ENCODE measurements around the gene MYBPH. TPM values are rescaled to one million over a fixed set of nuclear protein-coding genes. Genes with fewer than 3 reads are reported as not detected.

The MYBPH gene
- total and polyA plus RNA-seq, 2 experiments from 2014 or later = not detected

DNA sequence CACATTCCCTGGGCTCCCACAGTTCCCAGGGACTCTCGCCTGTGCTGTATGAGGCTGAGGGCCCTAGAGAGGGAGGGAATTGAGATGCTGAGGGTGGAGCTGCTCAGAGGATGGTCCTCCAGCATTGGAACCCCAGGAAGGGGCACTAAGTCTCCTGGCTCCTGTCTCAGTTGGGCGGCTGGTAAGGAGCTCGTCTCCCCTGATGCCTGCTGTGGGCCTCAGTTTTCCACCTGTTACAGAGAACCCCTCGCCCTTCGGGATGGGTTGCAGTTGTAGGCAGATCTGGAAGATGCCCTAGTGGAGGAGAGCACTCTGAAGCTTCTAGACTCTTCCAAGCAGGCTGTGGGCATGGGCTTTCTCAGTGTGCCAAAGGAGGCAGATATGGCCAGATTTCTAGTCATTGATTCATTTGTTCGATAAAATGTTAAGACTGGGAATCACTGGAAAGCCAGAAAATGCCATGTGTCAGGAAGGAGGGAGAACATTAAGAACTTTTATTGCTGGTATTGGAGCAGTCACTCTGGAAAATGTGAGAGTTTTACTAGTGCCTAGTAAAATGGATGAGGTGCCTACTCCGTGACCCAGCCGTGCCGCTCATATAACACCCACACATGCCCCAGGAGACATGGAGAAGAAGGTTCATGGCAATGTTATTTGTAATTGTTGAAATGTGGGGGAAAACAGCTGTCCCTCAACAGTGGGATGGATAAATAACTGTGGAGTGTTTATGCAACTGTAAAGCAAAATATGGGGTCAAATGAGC, 828 bp upstream of the MYBPH start:
- H3K9me2 ChIP-seq (ENCODE audit: insufficient read depth) = no peaks in the 10 kb centered on the region
- no peaks in the 10 kb centered on the region for H3F3A ChIP-seq (replicated peaks; ENCODE audit: low read depth)
- ATAC-seq (no peak), DNase-seq (ENCODE audit: low spot score) (no peak)
- no peaks in the 10 kb centered on the region; the same call in 1 of the 2 replicates for H3K4me1 ChIP-seq (ENCODE audit: insufficient read depth)
- H3K79me2 ChIP-seq (replicated peaks; ENCODE audit: insufficient read depth) = no peaks in the 10 kb centered on the region
- Mint-ChIP-seq H3K27me3 (ENCODE audit: insufficient read depth, low read depth, poor library complexity) (peaks cover 11% of the 10 kb centered on the region), H3K36me3 (ENCODE audit: low read depth) (no peaks in the 10 kb centered on the region), H3K4me3 (no peak overlapping the region), H3K9me3 (no peaks in the 10 kb centered on the region), H3K27ac (no peak overlapping the region), H3K4me1 (peaks cover 17% of the 10 kb centered on the region)
- H2AFZ ChIP-seq = no peak overlapping the region
- no peaks in the 10 kb centered on the region for H3K27me3 ChIP-seq (ENCODE audit: insufficient read depth)
- no peaks in the 10 kb centered on the region for H3K36me3 ChIP-seq (ENCODE audit: insufficient read depth)
- no peak for TF ChIP-seq ZNF331 (CRISPR knock-in tag; IDR thresholded peaks at IDR 0.05; ENCODE audit: low read depth)
- TF ChIP-seq, protein P1, sequence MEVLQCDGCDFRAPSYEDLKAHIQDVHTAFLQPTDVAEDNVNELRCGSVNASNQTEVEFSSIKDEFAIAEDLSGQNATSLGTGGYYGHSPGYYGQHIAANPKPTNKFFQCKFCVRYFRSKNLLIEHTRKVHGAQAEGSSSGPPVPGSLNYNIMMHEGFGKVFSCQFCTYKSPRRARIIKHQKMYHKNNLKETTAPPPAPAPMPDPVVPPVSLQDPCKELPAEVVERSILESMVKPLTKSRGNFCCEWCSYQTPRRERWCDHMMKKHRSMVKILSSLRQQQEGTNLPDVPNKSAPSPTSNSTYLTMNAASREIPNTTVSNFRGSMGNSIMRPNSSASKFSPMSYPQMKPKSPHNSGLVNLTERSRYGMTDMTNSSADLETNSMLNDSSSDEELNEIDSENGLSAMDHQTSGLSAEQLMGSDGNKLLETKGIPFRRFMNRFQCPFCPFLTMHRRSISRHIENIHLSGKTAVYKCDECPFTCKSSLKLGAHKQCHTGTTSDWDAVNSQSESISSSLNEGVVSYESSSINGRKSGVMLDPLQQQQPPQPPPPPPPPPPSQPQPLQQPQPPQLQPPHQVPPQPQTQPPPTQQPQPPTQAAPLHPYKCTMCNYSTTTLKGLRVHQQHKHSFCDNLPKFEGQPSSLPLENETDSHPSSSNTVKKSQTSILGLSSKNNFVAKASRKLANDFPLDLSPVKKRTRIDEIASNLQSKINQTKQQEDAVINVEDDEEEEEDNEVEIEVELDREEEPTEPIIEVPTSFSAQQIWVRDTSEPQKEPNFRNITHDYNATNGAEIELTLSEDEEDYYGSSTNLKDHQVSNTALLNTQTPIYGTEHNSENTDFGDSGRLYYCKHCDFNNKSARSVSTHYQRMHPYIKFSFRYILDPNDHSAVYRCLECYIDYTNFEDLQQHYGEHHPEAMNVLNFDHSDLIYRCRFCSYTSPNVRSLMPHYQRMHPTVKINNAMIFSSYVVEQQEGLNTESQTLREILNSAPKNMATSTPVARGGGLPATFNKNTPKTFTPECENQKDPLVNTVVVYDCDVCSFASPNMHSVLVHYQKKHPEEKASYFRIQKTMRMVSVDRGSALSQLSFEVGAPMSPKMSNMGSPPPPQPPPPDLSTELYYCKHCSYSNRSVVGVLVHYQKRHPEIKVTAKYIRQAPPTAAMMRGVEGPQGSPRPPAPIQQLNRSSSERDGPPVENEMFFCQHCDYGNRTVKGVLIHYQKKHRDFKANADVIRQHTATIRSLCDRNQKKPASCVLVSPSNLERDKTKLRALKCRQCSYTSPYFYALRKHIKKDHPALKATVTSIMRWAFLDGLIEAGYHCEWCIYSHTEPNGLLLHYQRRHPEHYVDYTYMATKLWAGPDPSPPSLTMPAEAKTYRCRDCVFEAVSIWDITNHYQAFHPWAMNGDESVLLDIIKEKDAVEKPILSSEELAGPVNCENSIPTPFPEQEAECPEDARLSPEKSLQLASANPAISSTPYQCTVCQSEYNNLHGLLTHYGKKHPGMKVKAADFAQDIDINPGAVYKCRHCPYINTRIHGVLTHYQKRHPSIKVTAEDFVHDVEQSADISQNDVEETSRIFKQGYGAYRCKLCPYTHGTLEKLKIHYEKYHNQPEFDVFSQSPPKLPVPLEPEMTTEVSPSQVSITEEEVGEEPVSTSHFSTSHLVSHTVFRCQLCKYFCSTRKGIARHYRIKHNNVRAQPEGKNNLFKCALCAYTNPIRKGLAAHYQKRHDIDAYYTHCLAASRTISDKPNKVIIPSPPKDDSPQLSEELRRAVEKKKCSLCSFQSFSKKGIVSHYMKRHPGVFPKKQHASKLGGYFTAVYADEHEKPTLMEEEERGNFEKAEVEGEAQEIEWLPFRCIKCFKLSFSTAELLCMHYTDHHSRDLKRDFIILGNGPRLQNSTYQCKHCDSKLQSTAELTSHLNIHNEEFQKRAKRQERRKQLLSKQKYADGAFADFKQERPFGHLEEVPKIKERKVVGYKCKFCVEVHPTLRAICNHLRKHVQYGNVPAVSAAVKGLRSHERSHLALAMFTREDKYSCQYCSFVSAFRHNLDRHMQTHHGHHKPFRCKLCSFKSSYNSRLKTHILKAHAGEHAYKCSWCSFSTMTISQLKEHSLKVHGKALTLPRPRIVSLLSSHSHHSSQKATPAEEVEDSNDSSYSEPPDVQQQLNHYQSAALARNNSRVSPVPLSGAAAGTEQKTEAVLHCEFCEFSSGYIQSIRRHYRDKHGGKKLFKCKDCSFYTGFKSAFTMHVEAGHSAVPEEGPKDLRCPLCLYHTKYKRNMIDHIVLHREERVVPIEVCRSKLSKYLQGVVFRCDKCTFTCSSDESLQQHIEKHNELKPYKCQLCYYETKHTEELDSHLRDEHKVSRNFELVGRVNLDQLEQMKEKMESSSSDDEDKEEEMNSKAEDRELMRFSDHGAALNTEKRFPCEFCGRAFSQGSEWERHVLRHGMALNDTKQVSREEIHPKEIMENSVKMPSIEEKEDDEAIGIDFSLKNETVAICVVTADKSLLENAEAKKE (CRISPR knock-in tag; IDR thresholded peaks at IDR 0.05) = no peak
- no peak for TF ChIP-seq NANOG (IDR thresholded peaks at IDR 0.05; ENCODE audit: borderline replicate concordance)
- TF ChIP-seq EZH2 (IDR thresholded peaks at IDR 0.05; ENCODE audit: low read depth, unreplicated experiment) = no peak
- TF ChIP-seq EZH2phosphoT487 (IDR thresholded peaks at IDR 0.05; ENCODE audit: unreplicated experiment) = no peak
- TF ChIP-seq CREB1 (CRISPR knock-in tag; IDR thresholded peaks at IDR 0.05; ENCODE audit: low read depth) = no peak
- no peak for TF ChIP-seq POLR2AphosphoS5 (IDR thresholded peaks at IDR 0.05; ENCODE audit: low read depth)
- TF ChIP-seq, protein P2, sequence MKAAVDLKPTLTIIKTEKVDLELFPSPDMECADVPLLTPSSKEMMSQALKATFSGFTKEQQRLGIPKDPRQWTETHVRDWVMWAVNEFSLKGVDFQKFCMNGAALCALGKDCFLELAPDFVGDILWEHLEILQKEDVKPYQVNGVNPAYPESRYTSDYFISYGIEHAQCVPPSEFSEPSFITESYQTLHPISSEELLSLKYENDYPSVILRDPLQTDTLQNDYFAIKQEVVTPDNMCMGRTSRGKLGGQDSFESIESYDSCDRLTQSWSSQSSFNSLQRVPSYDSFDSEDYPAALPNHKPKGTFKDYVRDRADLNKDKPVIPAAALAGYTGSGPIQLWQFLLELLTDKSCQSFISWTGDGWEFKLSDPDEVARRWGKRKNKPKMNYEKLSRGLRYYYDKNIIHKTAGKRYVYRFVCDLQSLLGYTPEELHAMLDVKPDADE (IDR thresholded peaks at IDR 0.05) = no peak
- TF ChIP-seq ZNF114 (CRISPR knock-in tag; IDR thresholded peaks at IDR 0.05) = no peak
- TF ChIP-seq, protein P3, sequence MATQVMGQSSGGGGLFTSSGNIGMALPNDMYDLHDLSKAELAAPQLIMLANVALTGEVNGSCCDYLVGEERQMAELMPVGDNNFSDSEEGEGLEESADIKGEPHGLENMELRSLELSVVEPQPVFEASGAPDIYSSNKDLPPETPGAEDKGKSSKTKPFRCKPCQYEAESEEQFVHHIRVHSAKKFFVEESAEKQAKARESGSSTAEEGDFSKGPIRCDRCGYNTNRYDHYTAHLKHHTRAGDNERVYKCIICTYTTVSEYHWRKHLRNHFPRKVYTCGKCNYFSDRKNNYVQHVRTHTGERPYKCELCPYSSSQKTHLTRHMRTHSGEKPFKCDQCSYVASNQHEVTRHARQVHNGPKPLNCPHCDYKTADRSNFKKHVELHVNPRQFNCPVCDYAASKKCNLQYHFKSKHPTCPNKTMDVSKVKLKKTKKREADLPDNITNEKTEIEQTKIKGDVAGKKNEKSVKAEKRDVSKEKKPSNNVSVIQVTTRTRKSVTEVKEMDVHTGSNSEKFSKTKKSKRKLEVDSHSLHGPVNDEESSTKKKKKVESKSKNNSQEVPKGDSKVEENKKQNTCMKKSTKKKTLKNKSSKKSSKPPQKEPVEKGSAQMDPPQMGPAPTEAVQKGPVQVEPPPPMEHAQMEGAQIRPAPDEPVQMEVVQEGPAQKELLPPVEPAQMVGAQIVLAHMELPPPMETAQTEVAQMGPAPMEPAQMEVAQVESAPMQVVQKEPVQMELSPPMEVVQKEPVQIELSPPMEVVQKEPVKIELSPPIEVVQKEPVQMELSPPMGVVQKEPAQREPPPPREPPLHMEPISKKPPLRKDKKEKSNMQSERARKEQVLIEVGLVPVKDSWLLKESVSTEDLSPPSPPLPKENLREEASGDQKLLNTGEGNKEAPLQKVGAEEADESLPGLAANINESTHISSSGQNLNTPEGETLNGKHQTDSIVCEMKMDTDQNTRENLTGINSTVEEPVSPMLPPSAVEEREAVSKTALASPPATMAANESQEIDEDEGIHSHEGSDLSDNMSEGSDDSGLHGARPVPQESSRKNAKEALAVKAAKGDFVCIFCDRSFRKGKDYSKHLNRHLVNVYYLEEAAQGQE (IDR thresholded peaks at IDR 0.05; ENCODE audit: unreplicated experiment) = no peak
- TF ChIP-seq JUNB (IDR thresholded peaks at IDR 0.05; ENCODE audit: unreplicated experiment) = no peak
- TF ChIP-seq, protein P4, sequence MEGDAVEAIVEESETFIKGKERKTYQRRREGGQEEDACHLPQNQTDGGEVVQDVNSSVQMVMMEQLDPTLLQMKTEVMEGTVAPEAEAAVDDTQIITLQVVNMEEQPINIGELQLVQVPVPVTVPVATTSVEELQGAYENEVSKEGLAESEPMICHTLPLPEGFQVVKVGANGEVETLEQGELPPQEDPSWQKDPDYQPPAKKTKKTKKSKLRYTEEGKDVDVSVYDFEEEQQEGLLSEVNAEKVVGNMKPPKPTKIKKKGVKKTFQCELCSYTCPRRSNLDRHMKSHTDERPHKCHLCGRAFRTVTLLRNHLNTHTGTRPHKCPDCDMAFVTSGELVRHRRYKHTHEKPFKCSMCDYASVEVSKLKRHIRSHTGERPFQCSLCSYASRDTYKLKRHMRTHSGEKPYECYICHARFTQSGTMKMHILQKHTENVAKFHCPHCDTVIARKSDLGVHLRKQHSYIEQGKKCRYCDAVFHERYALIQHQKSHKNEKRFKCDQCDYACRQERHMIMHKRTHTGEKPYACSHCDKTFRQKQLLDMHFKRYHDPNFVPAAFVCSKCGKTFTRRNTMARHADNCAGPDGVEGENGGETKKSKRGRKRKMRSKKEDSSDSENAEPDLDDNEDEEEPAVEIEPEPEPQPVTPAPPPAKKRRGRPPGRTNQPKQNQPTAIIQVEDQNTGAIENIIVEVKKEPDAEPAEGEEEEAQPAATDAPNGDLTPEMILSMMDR (conservative IDR thresholded peaks at IDR 0.05; ENCODE audit: low read depth in 2 of 2) = no peak
- TF ChIP-seq STAT1 (IDR thresholded peaks at IDR 0.05; ENCODE audit: unreplicated experiment) = no peak
- H4K20me1 ChIP-seq (replicated peaks; ENCODE audit: insufficient read depth) = no peaks in the 10 kb centered on the region
- H3K4me2 ChIP-seq = no peak overlapping the region
- no peak overlapping the region for H3K27ac ChIP-seq (ENCODE audit: low read depth)
- no peak overlapping the region for H3K4me3 ChIP-seq
